ENCODE measurements around the gene CLDN15.
A peak's percentile ranks its signal among the peaks of the same experiment; 100 is the strongest.
"Not testable (repeated sequence)": the region's sequence is repeated elsewhere in the genome, so short reads cannot be mapped to it uniquely, and the experiment has no call there.

Gene CLDN15, protein sequence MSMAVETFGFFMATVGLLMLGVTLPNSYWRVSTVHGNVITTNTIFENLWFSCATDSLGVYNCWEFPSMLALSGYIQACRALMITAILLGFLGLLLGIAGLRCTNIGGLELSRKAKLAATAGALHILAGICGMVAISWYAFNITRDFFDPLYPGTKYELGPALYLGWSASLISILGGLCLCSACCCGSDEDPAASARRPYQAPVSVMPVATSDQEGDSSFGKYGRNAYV

DNA sequence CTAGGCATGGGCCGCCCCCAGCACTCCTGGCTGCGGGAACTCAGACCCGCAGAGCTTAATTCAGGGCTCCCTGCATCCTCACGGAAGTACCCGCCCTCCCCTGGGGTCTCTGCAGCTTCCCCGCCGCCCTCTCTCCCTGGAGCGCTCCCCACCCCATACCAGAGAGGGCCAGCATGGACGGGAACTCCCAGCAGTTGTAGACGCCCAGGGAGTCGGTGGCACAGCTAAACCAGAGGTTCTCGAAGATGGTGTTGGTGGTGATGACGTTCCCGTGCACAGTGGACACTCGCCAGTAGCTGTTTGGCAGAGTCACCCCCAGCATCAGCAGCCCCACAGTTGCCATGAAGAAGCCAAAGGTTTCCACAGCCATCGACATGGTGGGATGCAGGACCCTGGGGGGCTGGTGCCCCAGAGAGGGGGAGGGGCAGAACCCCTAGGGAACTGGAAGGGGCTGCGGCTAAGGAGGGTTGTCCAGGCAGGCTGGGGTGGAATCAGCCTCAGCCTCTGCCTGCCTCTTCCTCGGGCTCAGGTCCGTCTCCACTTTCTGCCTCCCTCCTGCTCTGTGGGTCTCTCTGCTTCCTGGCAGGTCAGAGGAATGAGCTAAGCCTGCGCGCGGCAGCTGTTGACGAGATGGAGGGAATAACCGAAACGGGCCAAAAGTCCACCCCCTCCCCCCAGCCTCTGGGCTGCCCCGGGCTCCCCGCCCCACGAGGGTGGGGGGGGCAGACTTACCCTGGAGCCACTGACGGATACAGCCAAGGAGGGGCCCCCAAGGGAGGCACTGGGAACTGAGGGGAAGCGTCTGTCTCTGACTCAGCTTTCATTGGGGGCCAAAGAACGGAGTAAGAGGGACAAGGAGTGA is at the start of gene CLDN15:
Gene CLDN15 (minus strand): TSS at position 597 of the 862 bp plus-strand sequence. CDS start 221 bp downstream, at position 376.
- DNase-seq (ENCODE audit: low spot score) = no peak

DNA sequence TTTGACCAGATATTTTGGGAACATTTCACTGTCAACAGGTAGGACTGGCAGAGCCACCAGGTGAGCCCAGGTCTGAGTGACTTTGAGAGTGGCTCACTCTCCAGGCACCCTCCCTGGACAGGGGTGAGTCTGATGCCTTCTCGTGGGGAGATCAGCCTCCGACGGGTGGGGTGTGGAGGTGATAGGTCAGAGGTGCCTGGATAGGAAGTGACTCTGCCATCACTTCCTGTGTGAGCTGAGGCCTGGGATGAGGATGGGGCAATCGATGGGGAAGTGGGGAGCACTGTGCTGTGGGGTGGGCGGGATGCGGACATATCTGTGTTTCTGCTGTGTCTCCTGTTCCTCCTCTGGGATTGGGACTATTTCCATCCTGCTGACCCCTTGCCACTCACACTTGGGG is 49.4 kb upstream of the CLDN15 start:
- no peak for DNase-seq (ENCODE audit: low spot score)

DNA sequence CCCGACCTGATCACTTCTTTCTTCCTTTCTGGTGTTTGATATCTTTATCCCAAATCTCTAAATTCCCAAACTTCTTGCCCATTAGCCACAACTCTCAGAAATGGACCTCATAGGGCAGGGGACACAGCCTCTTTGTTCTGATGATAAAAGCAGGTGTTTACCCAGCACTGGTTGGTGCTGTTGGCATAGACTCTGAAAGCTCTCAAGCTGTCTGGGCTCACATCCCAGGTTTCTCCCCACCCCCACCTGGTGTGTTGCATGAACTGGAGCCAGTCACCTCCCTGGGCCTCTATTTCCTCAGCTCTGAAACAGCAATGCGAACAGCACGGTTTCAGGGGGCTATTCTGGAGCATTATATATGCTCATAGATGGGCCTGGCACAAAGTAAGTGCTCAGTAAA is 48.3 kb upstream of the CLDN15 start:
- not testable (repeated sequence) for DNase-seq (ENCODE audit: low spot score)

DNA sequence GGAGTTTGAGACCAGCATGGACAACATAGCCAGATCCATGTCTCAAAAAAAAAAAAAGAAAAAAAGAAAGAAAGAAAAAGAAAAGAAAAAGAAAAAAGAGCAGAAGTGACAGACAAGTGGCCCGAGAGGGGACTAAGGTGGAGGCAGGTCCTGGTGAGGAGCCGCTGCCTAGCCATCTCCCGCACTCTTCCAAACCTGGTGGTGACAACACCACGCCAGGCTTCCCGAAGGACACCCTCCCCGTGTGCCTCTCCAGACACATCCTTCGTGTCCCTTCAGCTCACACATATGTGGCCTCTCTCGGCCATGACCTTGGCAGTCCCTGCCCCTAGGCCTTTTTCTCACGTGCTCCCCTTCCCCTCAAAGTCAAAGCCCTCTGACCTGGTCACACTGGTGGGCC is 47.6 kb upstream of the CLDN15 start:
- no peak for DNase-seq (ENCODE audit: low spot score)

DNA sequence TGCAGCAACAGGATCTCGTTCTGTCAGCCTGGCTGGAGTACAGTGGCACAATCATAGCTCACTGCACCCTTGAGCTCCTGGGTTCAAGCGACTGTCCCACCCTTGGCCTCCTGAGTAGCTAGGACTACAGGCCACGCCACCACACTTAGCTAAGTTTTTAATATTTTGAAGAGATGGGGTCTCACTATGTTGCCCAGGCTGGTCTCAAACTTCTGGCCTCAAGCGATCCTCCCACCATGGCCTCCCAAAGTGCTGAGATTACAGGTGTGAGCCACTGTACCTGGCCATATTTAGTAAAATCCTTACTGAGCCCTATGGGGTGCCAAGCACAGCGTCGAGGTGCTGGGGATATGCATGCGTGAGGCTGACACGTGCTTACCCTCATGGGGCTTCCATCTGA is 43.3 kb upstream of the CLDN15 start:
- not testable (repeated sequence) for DNase-seq (ENCODE audit: low spot score)

DNA sequence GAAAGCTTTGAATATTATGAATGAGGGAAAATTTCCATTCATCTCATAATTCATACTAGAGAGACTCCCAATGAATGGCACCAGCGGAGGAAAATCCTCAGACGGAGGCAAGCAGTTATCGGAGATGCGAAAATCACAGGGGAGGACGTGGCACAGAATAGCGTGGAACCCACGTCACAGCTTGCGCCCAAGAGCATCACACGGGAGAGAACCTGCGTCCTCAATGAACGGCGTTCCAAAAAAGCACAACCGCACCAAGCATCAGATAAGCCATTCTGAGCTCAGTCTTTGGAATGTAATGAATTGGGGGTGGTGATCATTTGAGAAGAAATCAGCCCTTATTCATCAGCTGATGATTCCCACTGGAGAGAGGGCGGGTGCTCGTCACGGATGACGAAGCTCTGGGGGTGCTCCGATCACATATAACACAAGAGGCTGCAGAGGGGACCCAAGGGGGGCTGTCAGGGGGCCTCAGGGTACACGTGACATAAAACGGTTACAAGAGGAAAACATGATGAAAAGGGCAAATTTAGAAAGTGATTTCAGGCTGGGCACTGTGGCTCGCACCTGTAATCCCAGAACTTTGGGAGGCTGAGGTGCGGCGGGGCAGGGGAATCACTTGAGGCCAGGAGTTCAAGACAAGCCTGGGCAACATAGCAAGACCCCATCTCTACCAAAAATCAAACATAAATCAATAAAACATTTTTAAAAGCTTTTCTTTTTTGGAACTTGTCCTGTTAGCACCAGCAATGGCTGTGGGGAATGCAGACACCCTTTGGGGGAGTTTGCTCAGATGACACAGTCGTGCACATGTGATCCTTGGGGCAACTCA is 41.1 kb upstream of the CLDN15 start:
- DNase-seq (ENCODE audit: low spot score) = no peak

DNA sequence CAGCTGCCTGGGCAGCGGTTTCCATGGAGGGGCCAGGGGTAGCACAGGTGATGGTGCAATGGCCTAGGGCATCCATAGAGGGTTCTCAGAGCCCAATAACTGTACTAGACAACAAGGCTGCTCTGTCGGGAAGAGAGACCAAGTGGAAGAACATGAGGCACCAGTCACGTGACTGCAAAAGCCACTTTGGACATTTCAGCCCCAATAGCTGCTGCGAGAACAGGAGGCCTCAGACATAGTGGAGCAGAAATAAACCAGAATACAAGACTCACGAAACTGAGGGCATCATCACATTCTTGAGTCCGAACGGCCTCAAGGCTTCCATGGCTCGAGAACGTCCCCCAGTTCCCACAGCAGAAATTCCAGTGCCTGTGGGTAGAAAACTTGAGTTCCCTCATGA is 39.6 kb upstream of the CLDN15 start:
- DNase-seq (ENCODE audit: low spot score) = no peak

DNA sequence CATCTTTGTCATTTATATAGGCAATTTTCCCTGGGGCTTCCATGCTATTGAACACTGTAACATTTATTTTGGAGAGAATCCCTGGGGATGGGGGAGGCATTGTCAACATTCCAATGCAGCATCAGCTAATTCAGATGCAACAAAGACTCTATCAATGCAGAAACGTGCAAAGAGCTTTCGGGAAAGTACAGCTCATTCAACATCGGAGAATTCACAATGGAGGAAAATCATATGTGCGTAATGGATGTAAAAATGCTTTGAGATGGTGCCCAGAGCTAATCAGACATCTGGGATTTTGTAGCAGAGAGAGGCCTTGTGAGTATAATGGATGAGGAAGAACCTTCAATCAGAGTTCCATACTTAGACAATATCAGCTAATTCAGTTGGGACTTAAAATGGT is 35.6 kb upstream of the CLDN15 start:
- DNase-seq (ENCODE audit: low spot score) = no peak

DNA sequence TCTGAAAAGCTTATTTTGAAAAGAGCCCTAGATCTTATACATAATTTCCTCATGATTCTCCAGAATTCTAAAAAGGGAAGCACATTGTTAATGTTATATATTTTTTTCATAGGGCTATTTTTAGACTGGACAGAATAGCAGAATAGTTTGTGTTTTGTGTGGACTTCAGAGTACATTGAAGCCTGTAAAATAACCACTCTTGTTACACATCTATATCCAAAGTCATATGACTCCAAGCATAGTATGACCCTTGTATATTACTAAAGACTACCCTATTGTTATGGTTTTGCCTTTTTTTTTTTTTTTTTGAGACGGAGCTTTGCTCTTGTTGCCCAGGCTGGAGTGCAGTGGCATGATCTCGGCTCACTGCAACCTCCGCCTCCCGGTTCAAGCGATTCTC is 33.4 kb upstream of the CLDN15 start:
- peak; percentile 70 for DNase-seq (ENCODE audit: low spot score)

DNA sequence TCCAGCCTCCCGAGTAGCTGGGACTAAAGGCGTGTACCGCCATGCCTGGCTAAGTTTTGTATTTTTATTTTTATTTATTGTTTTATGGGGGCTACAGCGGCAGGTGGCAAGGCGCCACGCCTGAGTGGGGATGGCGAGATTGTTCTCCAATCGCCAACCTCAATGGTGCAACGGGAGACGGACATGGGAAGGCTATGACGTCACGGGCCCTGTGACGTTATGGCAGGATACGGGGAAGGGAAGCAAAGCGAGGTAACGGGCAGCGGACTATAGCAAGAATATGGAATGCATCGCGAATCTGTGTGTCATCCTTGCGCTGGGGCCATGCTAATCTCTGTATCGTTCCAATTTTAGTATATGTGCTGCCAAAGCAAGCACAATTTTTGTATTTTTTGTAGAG is 32.1 kb upstream of the CLDN15 start:
- no peak for DNase-seq (ENCODE audit: low spot score)

DNA sequence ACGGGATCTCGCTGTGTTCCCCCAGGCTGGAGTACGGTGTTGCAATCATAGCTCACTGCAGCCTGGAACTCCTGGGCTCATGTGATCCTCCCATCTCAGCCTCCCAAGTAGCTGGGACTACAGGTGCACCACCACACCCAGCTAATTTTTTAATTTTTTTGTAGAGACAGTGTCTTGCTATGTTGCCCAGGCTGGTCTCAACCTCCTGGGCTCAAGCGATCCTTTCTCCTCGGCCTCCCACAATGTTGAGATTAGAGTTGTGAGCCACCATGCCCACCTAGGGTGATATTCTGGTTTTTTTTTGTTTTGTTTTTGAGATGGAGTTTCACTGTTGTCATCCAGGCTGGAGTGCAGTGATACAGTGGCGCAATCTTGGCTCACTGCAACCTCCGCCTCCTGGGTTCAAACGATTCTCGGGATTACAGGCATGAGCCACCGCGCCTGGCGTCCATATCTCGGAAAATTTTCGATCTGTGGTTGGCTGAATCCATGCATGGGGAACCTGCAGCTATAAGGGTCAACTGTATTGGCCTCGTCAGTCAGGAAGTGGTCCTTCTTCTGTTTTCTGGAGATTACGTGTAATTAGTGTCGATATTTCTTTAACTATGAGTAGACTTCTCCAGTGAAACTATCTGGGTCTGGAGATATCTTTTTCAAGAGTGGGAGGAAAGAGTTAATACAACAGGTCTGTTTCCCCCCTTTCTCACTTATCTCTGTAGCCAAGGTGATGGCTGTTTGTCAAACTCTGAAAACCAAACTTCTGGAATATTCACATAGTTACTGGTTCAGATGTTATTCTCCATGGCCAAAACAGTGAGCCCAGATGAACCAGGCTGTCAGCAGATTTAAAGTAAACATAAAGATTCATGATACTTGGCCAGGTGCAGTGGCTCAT is 28.3 kb upstream of the CLDN15 start:
- no peak for DNase-seq (ENCODE audit: low spot score)

DNA sequence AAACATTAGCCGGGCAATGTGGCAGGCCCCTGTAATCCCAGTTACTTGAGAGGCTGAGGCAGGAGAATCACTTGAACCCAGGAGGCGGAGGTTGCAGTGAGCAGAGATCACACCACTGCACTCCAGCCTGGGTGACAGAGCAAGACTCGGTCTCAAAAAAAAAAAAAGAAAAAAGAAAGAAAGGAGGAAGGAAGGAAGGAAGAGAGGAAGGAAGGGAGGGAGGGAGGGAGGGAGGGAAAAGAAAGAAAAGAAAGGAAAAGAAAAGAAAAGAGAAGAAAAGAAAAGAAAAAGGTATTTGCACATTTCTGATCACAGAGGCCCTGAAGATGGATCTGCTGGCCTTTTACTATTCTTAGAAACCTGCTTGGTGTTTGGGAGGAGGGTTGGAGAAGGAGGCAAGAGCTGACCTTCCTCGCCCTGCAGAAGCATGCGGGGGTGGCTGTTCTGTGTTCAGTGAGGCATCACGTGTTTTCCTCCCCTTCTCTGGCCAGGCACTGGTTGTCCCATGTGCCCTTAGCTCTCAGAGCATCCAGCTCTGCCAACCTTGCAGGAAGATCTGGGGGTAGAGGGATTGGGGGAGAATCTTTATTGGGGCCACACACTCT is 26.6 kb upstream of the CLDN15 start:
- not testable (repeated sequence) for DNase-seq (ENCODE audit: low spot score)

DNA sequence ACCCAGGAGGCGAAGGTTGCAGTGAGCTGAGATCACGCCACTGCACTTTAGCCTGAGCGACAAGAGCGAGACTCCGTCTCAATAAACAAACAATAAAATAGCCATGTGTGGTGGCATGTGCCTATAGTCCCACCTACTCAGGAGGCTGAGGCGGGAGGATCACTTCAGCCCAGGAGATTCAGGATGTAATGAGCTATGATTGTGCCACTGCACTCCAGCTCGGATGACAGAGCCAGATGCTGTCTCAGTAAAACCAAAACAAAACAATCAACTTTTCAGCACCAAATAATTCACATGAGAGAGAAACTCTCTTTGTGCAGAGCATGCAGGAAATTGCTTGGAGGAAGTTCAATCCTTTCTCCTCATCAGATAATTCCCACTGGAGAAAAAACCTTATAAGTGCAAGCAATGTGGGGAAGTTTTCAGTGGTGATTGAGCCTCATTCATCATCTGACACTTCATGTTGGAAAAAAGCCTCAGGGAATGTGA is 20.7 kb upstream of the CLDN15 start:
- DNase-seq (ENCODE audit: low spot score) = no peak

DNA sequence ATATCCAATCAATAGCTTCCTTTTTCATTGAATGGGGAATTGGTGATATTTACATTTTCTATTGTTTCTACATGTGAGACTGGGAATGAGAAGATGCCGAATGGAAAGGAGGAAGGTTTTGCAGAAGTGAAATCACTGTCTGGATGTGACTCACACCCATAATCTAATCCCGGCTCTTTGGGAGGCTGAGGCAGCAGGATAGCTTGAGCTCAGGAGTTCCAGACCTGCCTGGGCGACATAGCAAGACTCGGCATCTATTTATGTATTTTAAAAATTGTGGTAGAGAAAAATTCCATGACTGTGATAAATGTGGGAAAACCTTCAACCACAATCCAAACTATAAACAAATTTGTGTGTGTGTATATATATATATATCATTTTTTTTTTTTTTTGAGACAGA is 18.2 kb upstream of the CLDN15 start:
- no peak for DNase-seq (ENCODE audit: low spot score)

DNA sequence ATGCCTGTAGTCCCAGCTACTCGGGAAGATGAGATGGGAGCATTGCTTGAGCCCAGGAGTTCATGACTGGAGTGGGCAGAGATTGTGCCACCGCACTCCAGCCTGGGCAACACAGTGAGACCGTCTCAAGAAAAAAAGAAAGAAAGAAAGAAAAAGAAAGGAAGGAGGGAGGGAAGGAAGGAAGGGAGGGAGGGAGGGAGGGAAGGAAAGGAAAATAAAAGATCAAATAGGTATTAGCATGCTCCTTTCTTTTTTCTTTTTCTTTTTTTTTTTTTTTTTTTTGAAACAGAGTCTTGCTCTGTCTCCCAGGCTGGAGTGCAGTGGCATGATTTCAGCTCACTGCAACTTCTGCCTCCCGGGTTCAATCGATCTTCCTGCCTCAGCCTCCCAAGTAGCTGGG is 15.6 kb upstream of the CLDN15 start:
- DNase-seq (ENCODE audit: low spot score) = not testable (repeated sequence)

DNA sequence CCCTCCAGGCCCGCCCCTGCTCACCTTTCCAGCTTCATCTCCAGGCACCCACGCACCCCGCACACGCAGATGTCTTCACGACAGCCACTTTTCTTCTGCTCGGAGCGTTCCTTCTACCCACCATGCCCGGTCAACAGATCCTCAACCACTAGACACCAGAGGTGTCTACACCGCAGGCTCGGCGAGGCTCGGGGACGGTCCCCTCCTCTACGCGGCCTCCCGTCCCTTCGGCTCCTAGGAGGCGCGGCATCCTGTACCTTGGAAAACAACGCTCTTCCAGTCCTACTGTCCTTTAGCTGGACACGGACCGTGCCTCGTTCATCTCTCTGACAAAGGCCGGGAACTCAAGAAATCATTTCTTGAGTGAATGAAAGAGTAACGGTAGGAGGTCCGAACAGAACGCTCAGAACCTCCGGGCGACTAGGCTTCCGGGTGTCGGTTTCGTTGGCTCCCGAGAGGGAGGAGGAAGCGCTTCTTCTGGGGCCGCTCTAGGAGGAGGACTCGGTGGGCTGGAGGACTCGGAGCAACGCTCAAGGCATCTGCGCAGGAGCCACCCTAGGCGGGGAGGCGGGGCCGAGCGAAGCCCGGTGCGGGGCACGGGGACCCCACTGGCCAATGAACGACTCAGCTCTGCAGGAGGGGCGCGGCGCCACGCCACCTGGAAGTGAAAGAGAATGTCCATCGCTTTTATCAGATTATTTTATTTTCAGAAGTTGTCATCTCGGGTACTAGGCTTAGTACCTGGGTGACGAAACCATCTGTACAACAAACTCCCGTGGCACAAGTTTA is 14.5 kb upstream of the CLDN15 start:
- peak; percentile 96 for DNase-seq (ENCODE audit: low spot score)

DNA sequence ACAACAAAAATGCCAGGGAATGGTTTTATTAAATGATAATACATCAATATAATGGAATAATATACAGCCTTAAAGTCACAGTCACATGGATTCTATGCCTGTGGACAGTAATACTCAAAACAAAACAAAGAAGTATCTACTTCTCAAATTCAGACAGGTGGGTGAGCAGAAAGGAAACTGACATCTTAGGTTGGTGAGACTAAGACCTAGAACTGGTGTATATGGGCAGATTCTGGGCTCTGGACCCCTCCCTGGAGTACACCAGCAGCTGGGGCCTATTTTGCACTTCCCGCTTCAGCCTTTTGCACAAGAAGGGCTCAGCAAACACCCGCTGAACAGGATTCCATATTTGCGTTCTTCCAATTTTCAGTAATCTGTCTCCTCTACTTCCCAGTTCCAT is 12.7 kb upstream of the CLDN15 start:
- DNase-seq (ENCODE audit: low spot score) = no peak

DNA sequence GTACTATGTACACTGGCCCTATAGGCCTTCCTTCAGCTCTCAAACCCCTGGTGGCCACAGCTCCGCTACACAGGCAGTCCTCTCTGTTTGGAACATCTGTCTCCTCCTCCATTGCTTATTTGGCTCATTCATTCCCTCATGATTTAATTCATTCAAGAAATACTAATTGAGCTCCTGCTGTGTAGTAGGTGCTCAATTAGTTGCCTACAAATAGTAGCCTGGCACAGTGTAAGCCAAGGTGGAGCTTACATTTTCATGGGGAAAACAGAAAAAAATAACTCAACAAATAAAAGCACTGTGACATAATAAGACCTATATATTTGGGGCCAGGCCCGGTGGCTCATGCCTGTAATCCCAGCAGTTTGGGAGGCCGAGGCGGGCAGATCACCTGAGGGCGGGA is 10.7 kb upstream of the CLDN15 start:
- DNase-seq (ENCODE audit: low spot score) = no peak

DNA sequence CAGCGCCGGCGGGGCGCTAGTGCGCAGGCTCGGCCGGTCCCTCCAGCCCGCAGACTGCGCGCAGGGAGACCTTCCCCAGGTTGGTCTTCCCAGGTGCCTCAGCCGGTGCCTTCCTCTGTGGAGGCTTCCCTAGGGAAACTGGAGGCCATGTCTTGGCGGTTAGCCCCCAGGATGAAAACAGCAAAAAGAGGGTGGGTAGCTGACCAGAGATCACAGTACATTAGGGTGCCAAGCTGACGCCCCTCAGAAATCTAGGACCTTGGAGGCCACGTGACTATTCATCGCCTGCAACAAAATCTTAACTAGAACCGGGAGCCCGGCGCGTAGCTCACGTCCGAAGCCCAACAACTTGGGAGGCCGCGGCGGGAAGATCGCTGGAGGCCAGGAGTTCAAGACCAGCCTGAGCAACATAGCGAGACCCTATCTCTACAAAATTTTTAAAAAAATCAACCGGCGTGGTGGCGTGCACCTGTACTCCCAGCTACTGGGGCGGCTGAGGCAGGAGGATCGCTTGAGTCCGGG is 7.6 kb upstream of the CLDN15 start:
- no peak for DNase-seq (ENCODE audit: low spot score)

All from globus pallidus (tissue), 1 donor.